ENCODE data around the gene CDK5RAP3. TPM values are rescaled to one million over a fixed set of nuclear protein-coding genes. Genes with fewer than 3 reads are reported as not detected.

Gene CDK5RAP3
- total and polyA plus RNA-seq, 2 of the 13 experiments (the other 11 are each of a cell fraction or from before 2014, with no cell fraction given) = 128 to 154 TPM

DNA sequence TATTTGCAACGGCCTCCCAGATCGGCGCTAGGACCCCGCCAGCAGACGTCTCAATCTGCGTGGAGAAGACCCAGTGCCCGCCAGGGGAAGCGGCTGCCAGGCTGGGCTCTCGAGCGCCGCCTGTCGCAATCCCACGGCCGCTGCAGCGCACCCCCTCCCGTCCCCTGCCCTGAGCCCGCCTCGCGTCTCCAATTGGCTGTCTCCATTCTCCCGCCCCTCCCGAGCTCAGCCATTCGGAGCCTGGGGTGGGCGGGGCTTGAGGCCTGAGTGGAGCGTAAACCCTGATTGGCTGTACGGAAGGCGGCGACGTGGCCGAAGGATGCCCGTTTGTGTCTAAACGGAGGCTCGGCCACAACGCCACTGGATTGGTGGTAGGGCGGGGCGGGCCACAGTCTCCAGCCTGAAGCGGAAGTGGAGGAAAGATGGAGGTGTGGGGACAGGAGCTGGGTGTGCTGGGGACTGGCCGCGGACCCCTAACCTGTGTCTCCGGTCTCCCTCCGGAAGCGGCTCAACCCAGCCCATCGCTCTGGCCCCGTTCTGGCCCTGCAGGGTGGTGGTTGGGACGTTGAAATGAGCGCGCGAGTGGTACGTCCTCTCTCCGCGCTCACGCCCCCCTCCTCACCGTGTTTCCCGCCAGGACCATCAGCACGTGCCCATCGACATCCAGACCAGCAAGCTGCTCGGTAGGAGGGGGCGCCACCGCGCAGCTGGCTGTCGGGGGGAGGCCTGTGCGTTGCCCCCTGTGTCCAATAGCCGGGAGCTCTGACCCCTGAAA, at the start of gene CDK5RAP3 (continued):
- TF ChIP-seq SRSF9 (IDR thresholded peaks at IDR 0.05; ENCODE audit: borderline replicate concordance, insufficient read depth, low read depth, low read length, poor library complexity, severe bottlenecking) (no peak), ATAD3A (CRISPR knock-in tag; IDR thresholded peaks at IDR 0.05) (peak; percentile 97), MZF1 (CRISPR knock-in tag; IDR thresholded peaks at IDR 0.05; ENCODE audit: borderline replicate concordance) (peak; percentile 95), WIZ (CRISPR knock-in tag; IDR thresholded peaks at IDR 0.05) (peak; percentile 88), ZNF383 (CRISPR knock-in tag; IDR thresholded peaks at IDR 0.05; ENCODE audit: borderline replicate concordance) (no peak), RXRB (CRISPR knock-in tag; IDR thresholded peaks at IDR 0.05; ENCODE audit: borderline replicate concordance) (peak; percentile 60), ZNF44 (CRISPR knock-in tag; IDR thresholded peaks at IDR 0.05) (peak; percentile 97; the same call in 1 of the 2 replicates), ZNF224 (CRISPR knock-in tag; IDR thresholded peaks at IDR 0.05) (peak; percentile 31; the same call in 1 of the 2 replicates), ZMYM2 (CRISPR knock-in tag; IDR thresholded peaks at IDR 0.05) (peak; percentile 75; the same call in 1 of the 2 replicates), KDM5A (IDR thresholded peaks at IDR 0.05; ENCODE audit: borderline replicate concordance, low read length) (peak; percentile 58; the same call in 1 of the 2 replicates), ERF (CRISPR knock-in tag; IDR thresholded peaks at IDR 0.05) (peak; percentile 87), ZNF724P (CRISPR knock-in tag; IDR thresholded peaks at IDR 0.05; ENCODE audit: borderline replicate concordance) (peak; percentile 99), KDM2A (CRISPR knock-in tag; IDR thresholded peaks at IDR 0.05; ENCODE audit: borderline replicate concordance, low read depth) (peak; percentile 94), BCL6 (CRISPR knock-in tag; IDR thresholded peaks at IDR 0.05) (peak; percentile 47; the same call in 1 of the 2 replicates), ZNF530 (CRISPR knock-in tag; IDR thresholded peaks at IDR 0.05; ENCODE audit: low read depth) (peak; percentile 93), YEATS4 (CRISPR knock-in tag; IDR thresholded peaks at IDR 0.05; ENCODE audit: borderline replicate concordance) (peak; percentile 67; the same call in 1 of the 2 replicates), ARID3A (IDR thresholded peaks at IDR 0.05; ENCODE audit: low read depth, low read length) (peak; percentile 55; the same call in 1 of the 2 replicates), MEIS1 (CRISPR knock-in tag; IDR thresholded peaks at IDR 0.05; ENCODE audit: borderline replicate concordance) (peak; percentile 90), ZBTB38 (CRISPR knock-in tag; IDR thresholded peaks at IDR 0.05) (peak; percentile 86), ZSCAN29 (CRISPR knock-in tag; conservative IDR thresholded peaks at IDR 0.05) (no peak; the same call in 1 of the 2 replicates), KDM6A (CRISPR knock-in tag; IDR thresholded peaks at IDR 0.05; ENCODE audit: low read depth) (no peak), ZNF598 (CRISPR knock-in tag; IDR thresholded peaks at IDR 0.05; ENCODE audit: borderline replicate concordance) (peak; percentile 81; the same call in 1 of the 2 replicates), DNMT3B (CRISPR knock-in tag; conservative IDR thresholded peaks at IDR 0.05) (peak; percentile 96), BRD4 (CRISPR knock-in tag; IDR thresholded peaks at IDR 0.05) (peak; percentile 72; the same call in 1 of the 2 replicates), ZEB1 (IDR thresholded peaks at IDR 0.05; ENCODE audit: insufficient replicate concordance, low read depth) (no peak), ONECUT2 (CRISPR knock-in tag; IDR thresholded peaks at IDR 0.05) (0 out of 2 replicates have a peak, but pooled peaks have one; percentile 62)
- TF ChIP-seq, protein P1, sequence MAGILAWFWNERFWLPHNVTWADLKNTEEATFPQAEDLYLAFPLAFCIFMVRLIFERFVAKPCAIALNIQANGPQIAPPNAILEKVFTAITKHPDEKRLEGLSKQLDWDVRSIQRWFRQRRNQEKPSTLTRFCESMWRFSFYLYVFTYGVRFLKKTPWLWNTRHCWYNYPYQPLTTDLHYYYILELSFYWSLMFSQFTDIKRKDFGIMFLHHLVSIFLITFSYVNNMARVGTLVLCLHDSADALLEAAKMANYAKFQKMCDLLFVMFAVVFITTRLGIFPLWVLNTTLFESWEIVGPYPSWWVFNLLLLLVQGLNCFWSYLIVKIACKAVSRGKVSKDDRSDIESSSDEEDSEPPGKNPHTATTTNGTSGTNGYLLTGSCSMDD (CRISPR knock-in tag; IDR thresholded peaks at IDR 0.05) = no peak
